ENCODE measurements around the gene UHRF1. TPM values are rescaled to one million over a fixed set of nuclear protein-coding genes. Genes with fewer than 3 reads are reported as not detected.
"Not testable (repeated sequence)": the region's sequence is repeated elsewhere in the genome, so short reads cannot be mapped to it uniquely, and the experiment has no call there.

The UHRF1 gene
- total RNA-seq, 1 experiment from 2014 or later = 230 TPM

GRCh38 chr19:4969772-4970531, 60.7 kb downstream of the UHRF1 start:
- Histone ChIP-seq H3K9me3 (replicated peaks) (no peaks in the 10 kb centered on the region), H3K27ac (no peak overlapping the region)

GRCh38 chr19:4970558-4971423, 61.5 kb downstream of the UHRF1 start:
- Histone ChIP-seq H3K4me3 (peak overlapping the region; percentile 66), H3K27me3 (no peaks in the 10 kb centered on the region), H3K36me3 (peaks cover 2% of the 10 kb centered on the region; the same call in 1 of the 2 replicates), H3K9me3 (replicated peaks) (no peaks in the 10 kb centered on the region), H3K4me1 (peaks cover 5% of the 10 kb centered on the region; the same call in 1 of the 2 replicates), H3K27ac (no peak overlapping the region)
- DNase-seq = no peak

More at GRCh38 chr19:4969772-4970531, 60.7 kb downstream of the UHRF1 start:
- H3K36me3 ChIP-seq = peaks cover 6% of the 10 kb centered on the region
- no peaks in the 10 kb centered on the region for H3K27me3 ChIP-seq
- peak overlapping the region; percentile 66 for H3K4me3 ChIP-seq
- peak in 1 of 2 experiments; percentile 35 for DNase-seq
- H3K4me1 ChIP-seq = peaks cover 5% of the 10 kb centered on the region; the same call in 1 of the 2 replicates

DNA sequence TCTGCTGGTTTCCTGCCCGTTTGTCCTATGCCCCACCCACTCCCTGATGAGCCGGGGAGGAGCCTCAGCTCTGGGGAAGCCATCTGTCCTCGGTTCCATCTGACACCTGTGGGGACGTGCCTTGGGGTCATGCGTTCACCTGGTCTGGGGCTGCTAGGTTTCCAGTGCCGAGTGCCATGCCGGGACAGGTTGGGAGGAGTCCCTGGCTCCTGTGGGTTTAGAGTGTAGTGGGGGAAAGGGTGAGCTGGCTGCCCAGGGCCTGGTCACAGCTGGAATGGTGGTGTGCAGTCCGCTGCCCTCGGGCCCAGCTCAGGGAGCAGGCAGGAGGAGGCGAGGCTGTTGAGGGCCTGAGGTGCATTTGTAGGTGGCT, 62.1 kb downstream of the UHRF1 start:
- Histone ChIP-seq H3K9me3 (replicated peaks) (no peaks in the 10 kb centered on the region), H3K4me1 (peaks cover 5% of the 10 kb centered on the region; the same call in 1 of the 2 replicates), H3K27me3 (no peaks in the 10 kb centered on the region), H3K36me3 (no peaks in the 10 kb centered on the region), H3K4me3 (peak overlapping the region; percentile 66), H3K27ac (no peak overlapping the region)
- no peak for DNase-seq

DNA sequence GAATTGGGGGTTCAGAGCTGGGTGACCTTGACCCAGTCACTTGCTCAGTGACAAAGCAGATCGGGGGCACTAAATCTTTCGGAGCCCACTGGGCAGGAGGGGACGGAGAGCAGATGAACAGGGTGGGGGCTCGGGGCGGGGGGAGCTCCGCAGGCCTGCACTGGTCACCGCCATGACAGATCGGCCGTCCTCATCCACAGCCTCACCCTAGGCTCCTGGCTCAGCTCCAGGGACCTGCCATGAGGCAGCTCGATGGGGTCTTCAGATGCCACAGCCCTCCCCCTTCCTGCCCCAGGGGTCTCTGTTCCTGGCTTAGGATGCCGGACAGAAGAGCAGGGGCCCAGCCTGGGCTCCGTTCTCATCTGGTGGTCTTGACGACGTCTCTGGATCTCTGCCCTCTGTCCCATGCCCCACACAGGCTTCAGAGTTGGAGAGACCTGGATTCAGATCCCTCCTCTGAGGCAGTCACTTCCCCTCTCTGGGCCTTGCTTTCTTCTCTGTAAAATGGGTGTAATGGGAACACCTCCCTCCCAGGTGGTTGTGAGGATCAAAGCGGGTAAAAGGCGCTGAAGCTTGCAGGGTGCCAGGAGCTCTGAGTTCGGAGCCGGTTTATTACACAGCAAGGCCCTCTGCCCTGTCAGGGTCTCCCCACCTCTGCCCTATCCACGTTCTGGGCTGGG, 62.7 kb downstream of the UHRF1 start:
- H3K4me1 ChIP-seq = peaks cover 8% of the 10 kb centered on the region
- no peaks in the 10 kb centered on the region for H3K27me3 ChIP-seq
- H3K4me3 ChIP-seq = no peak overlapping the region
- no peak for DNase-seq
- H3K36me3 ChIP-seq = no peaks in the 10 kb centered on the region
- no peaks in the 10 kb centered on the region for H3K9me3 ChIP-seq (replicated peaks)
- no peak overlapping the region for H3K27ac ChIP-seq

- peaks cover 15% of the 10 kb centered on the region for H3K4me1 ChIP-seq
- H3K27ac ChIP-seq = no peak overlapping the region
Measured at GRCh38 chr19:4972509-4973230, 63.4 kb downstream of the UHRF1 start.

DNA sequence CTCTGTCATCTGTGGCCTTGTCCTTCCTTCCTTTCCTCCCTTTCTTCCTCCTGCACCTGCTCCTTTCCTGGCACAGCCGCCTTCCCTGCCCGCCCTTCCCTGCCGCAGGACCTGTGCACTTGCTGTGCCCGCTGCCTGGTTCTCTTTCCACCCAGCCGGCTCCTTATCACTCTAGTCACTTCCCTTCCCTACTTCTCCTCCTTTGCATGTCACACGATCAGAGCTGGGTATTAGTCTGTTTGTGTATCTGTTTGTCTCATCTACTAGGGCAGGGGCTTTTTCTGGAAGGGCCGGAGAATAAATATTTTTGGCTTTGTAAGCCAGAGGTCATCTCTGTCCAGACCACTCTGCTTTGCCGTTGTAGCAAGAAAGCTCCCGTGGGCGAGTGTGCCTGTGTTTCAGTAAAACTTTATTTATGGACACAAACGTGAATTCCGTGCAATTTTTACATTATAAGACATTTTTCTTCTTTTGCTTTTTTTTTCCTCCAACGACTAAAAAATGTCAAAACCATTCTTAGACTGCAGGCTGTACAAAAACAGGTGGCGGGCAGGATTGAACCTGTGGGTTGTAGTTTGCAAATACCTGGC, 65.7 kb downstream of the UHRF1 start:
- Histone ChIP-seq H3K9me3 (replicated peaks) (no peaks in the 10 kb centered on the region), H3K4me3 (no peak overlapping the region), H3K27me3 (no peaks in the 10 kb centered on the region), H3K4me1 (peaks cover 26% of the 10 kb centered on the region), H3K27ac (no peak overlapping the region), H3K36me3 (no peaks in the 10 kb centered on the region)
- no peak for DNase-seq

More at GRCh38 chr19:4972509-4973230, 63.4 kb downstream of the UHRF1 start:
- DNase-seq = no peak
- Histone ChIP-seq H3K36me3 (no peaks in the 10 kb centered on the region), H3K27me3 (no peaks in the 10 kb centered on the region), H3K9me3 (replicated peaks) (no peaks in the 10 kb centered on the region), H3K4me3 (no peak overlapping the region)

DNA sequence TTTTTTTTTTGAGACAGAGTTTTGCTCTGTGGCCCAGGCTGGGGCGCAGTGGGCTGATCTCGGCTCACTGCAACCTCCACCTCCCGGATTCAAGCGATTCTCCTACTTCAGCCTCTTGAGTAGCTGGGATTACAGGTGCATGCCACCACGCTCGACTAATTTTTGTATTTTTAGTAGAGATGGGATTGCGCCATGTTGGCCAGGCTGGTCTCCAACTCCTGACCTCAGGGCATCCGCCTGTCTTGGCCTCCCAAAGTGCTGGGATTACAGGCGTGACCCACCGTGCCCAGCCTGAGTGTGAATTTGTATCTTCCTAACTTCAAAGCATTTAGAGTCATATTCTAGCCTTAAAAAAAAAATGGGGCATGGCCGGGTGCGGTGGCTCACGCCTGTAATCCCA, 66.3 kb downstream of the UHRF1 start:
- not testable (repeated sequence) for H3K4me3 ChIP-seq; H3K27ac ChIP-seq; H3K9me3 ChIP-seq (replicated peaks); DNase-seq; H3K27me3 ChIP-seq; H3K36me3 ChIP-seq
- peaks cover 26% of the 10 kb centered on the region for H3K4me1 ChIP-seq

- no peaks in the 10 kb centered on the region for H3K9me3 ChIP-seq (replicated peaks)
- no peaks in the 10 kb centered on the region for H3K27me3 ChIP-seq
- peaks cover 26% of the 10 kb centered on the region for H3K4me1 ChIP-seq
- peak overlapping the region; percentile 72; the same call in 1 of the 2 replicates for H3K27ac ChIP-seq
- peak overlapping the region; percentile 31; the same call in 1 of the 2 replicates for H3K4me3 ChIP-seq
- DNase-seq = peak in 1 of 2 experiments; percentile 38
- no peaks in the 10 kb centered on the region for H3K36me3 ChIP-seq
Measured at GRCh38 chr19:4976401-4977298, 67.3 kb downstream of the UHRF1 start.

DNA sequence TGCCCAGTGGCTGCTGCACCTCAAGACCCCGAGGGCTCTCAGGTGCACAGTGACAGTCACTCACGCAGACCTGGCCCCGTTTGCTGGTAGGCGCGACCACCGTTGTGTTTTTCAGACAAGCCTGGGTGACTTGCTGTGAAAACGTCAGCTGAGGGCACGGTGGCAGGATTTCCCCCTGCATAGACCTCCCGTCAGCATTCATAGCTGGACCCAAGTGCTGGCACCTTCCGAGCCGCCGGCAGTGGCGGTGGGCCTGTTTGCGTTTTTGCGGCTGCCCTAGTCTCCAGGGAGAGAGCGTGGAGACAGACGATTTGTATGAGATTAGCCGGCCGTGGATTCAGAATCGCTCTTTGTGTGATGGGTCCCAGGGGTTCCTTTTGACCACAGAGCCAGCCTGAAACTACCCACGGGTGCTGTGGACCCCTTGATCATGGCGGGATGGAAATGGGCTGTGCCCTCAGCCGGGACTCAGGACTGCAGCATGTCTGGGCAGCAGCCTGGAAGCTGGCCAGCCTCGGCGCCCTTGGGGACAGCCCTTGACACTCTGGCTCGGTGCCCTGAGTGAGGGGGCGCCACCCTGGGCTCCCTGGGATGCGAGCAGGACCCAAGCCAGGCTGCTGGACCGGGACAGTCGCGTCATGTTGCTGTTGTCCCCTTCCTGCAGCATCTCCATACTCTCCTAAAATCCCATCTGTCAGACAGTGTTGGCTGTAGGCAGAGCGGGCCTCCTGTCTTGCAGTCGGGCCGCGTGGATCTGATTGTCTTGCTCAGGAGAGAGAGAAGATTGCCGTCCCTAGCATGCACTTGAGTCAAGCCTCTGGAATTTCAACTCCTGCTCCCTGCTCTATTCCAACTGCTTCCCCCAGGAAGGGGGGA, 68.2 kb downstream of the UHRF1 start:
- H3K9me3 ChIP-seq (replicated peaks) = no peaks in the 10 kb centered on the region
- peak overlapping the region; percentile 31 for H3K4me3 ChIP-seq
- peak overlapping the region; percentile 72 for H3K27ac ChIP-seq
- H3K27me3 ChIP-seq = no peaks in the 10 kb centered on the region
- peaks cover 26% of the 10 kb centered on the region for H3K4me1 ChIP-seq
- DNase-seq = peak; percentile 68 to 71
- no peaks in the 10 kb centered on the region for H3K36me3 ChIP-seq

GRCh38 chr19:4979211-4979807, 70.0 kb downstream of the UHRF1 start:
- H3K27me3 ChIP-seq = no peaks in the 10 kb centered on the region
- no peak for DNase-seq
- no peaks in the 10 kb centered on the region for H3K36me3 ChIP-seq
- peaks cover 30% of the 10 kb centered on the region for H3K4me1 ChIP-seq
- H3K27ac ChIP-seq = no peak overlapping the region; the same call in 1 of the 2 replicates
- no peak overlapping the region for H3K4me3 ChIP-seq
- H3K9me3 ChIP-seq (replicated peaks) = no peaks in the 10 kb centered on the region

DNA sequence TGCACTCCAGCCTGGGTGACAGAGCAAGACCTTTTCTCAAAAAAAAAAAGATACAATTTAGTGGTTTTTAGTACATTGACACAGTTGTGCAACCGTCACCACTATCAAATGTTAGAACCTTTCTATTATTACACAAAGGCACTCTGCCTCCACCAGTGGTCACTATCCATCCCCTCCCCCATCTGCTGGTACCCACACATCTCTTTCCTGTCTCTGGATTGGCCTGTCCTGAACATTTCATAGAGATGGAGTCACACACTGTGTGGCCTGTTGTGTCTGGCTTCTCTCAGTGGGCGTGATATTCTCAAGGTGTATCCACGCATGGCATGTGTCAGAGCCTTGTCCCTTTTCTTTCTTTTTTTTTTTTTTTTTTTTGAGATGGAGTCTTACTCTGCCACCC, 70.8 kb downstream of the UHRF1 start:
- no peaks in the 10 kb centered on the region for H3K27me3 ChIP-seq
- DNase-seq = no peak
- H3K9me3 ChIP-seq (replicated peaks) = no peaks in the 10 kb centered on the region
- no peak overlapping the region for H3K4me3 ChIP-seq
- H3K27ac ChIP-seq = no peak overlapping the region
- H3K4me1 ChIP-seq = peaks cover 35% of the 10 kb centered on the region
- H3K36me3 ChIP-seq = no peaks in the 10 kb centered on the region

All from SJCRH30 (cell line).